Activated CD8-positive, alpha-beta memory T cell treated with anti-CD3 and anti-CD28 coated beads, Interleukin-2, amount 50 U/mL, for 1 hour (primary cell): ENCODE measurements around the gene CFAP157.

ENCODE experiments used
- DNase-seq: peaks from one replicate; pipeline ENCODE4 v3.0.0-alpha.2; 2020; ENCODE audit errors: extremely low read depth

CFAP157 gene

DNA sequence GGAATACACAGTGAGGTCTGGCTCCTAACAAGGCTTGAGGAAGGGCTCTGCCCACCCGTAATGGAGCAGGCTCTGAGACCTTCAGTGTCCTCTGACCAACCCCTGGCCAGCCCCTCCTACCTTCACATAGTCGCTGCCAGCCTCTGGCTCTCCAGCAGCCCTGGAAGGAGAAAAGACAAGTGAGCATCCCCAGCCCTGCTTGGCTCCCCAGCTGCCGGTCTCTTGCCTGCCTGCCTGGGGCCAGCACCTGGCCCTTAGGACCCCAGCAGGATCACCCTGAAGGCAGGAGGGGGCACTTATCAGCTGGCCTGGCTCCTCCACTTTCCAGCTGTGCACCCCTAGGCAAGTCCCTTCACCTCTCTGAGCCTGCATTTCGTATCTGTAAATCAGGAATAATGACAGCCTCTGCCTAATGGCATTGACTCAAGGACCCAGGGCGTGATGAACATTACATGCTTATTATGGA is 54.7 kb downstream of the CFAP157 start:
- no peak for DNase-seq

DNA sequence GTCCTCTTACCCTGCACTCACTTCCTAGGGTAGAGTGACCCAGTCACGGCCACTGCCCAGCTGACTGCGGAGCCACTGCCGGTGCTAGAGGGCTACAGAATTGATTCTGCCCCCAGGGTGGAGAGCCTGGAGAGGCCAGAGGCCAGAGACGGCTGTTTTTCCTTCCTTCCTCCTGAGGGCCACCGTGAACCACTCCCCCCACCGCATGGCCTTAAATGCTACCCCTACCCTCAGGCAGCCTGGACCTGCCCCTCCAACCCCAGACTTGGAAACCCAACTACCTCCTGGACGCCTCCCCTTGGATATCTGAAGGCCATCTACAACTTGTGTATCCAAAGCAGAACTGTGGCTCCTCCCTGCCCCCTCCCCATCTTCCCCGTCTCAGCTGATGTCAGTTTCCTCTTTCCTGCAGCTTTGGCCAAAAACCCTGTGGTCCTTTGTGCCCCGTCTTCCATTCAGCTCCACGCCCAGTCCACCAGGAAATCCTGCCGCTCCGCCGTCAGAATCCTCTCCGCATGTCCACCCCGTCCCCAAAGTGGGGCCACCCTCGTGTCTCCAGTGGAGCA is 55.4 kb downstream of the CFAP157 start:
- DNase-seq, result no peak

DNA sequence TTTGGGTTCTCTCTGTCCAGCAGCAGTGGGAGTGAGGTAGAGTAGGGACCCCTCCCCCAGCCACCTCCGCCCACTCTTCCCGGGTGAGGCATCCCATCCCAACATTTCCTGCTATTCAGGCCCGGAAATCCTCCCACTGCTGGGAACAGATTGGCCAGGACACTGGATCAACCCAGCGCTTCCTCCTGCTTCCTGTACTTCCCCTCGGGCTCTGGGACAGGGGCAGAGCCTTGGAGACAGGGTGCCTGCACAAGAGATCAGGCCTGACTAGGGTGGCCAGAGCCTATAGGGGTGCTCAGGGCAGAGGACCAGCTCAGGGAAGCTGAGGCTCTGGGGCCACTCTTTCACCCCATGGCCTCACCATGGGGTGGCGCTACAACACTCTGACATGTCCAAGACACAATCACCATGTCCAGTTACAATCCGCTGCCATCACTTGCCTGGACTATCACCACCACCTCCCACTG is 57.2 kb downstream of the CFAP157 start:
- DNase-seq, result no peak

DNA sequence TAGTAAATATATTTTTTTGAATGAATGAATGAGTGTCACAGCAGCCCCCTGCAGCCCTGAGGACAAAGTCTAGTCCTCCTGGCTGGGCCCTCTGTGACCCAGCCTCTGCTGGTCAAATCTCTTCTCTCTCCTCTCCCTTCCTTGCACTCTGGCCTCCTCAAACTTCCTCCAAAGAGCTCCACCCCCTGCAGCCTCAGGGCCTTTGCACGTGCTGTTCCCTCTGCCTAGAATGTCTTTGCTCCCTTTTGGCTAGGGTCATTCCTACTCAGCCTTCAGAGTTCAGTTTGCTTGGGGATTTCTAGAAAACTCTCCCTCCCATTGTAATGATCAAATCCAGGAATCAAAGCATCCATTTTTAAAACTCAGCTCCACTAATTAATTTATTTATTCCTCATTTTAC is 58.6 kb downstream of the CFAP157 start:
- no peak for DNase-seq
